GM18907 (cell line): ENCODE measurements around the gene POMC.
"Not testable (repeated sequence)": the region's sequence is repeated elsewhere in the genome, so short reads cannot be mapped to it uniquely, and the experiment has no call there.

Experiments
- ATAC-seq: cut with Tn5 transposase; IDR thresholded peaks from one replicate; pipeline ENCODE4 v1.9.1; 2021; ENCODE audit warnings: mild to moderate bottlenecking, moderate library complexity; ENCODE audit not compliant: unreplicated experiment

POMC gene

GRCh38 chr2:25168256-25169072 is at the start of gene POMC:
Gene POMC, minus strand, starts transcription at chr2:25168580. Its CDS starts 3,808 bp downstream, at chr2:25164772.
- no peak for ATAC-seq

GRCh38 chr2:25218100-25218499 is 49.7 kb upstream of the POMC start:
- ATAC-seq, result no peak

GRCh38 chr2:25215948-25216679 is 47.7 kb upstream of the POMC start:
- ATAC-seq, result peak; percentile 69

GRCh38 chr2:25215232-25215631 is 46.9 kb upstream of the POMC start:
- ATAC-seq, result peak; percentile 6

- ATAC-seq, result no peak
Observed at GRCh38 chr2:25213229-25213628, 44.8 kb upstream of the POMC start.

- not testable (repeated sequence) for ATAC-seq
Observed at GRCh38 chr2:25210923-25211322, 42.5 kb upstream of the POMC start.

GRCh38 chr2:25207078-25207545 is 38.7 kb upstream of the POMC start:
- no peak for ATAC-seq

- no peak for ATAC-seq
Observed at GRCh38 chr2:25204190-25204838, 35.9 kb upstream of the POMC start.

GRCh38 chr2:25202275-25202674 is 33.9 kb upstream of the POMC start:
- ATAC-seq, result no peak

- ATAC-seq, result no peak
Observed at GRCh38 chr2:25201794-25202193, 33.4 kb upstream of the POMC start.

- ATAC-seq, result no peak
Observed at GRCh38 chr2:25201265-25201664, 32.9 kb upstream of the POMC start.

GRCh38 chr2:25198576-25198975 is 30.2 kb upstream of the POMC start:
- no peak for ATAC-seq

GRCh38 chr2:25198209-25198525 is 29.8 kb upstream of the POMC start:
- ATAC-seq, result no peak

- ATAC-seq, result no peak
Observed at GRCh38 chr2:25197336-25198208, 29.2 kb upstream of the POMC start.

- ATAC-seq, result no peak
Observed at GRCh38 chr2:25194576-25195122, 26.3 kb upstream of the POMC start.

- ATAC-seq, result no peak
Observed at GRCh38 chr2:25190536-25190935, 22.2 kb upstream of the POMC start.

GRCh38 chr2:25188405-25188804 is 20.0 kb upstream of the POMC start:
- no peak for ATAC-seq

GRCh38 chr2:25187729-25188350 is 19.5 kb upstream of the POMC start:
- no peak for ATAC-seq

- ATAC-seq, result no peak
Observed at GRCh38 chr2:25184254-25184653, 15.9 kb upstream of the POMC start.

- no peak for ATAC-seq
Observed at GRCh38 chr2:25178976-25179375, 10.6 kb upstream of the POMC start.
